ENCODE data around the gene SULF2.

The SULF2 gene

GRCh38 chr20:47741669-47742608 is 43.3 kb downstream of the SULF2 start:
- in situ Hi-C loops (cut with HindIII; ENCODE audit: low sequenced_read_pairs): no loop called here

- in situ Hi-C loops (cut with HindIII; ENCODE audit: low sequenced_read_pairs): no loop called here
These were observed 44.5 kb downstream of the SULF2 start for GRCh38 chr20:47740862-47741184.

DNA sequence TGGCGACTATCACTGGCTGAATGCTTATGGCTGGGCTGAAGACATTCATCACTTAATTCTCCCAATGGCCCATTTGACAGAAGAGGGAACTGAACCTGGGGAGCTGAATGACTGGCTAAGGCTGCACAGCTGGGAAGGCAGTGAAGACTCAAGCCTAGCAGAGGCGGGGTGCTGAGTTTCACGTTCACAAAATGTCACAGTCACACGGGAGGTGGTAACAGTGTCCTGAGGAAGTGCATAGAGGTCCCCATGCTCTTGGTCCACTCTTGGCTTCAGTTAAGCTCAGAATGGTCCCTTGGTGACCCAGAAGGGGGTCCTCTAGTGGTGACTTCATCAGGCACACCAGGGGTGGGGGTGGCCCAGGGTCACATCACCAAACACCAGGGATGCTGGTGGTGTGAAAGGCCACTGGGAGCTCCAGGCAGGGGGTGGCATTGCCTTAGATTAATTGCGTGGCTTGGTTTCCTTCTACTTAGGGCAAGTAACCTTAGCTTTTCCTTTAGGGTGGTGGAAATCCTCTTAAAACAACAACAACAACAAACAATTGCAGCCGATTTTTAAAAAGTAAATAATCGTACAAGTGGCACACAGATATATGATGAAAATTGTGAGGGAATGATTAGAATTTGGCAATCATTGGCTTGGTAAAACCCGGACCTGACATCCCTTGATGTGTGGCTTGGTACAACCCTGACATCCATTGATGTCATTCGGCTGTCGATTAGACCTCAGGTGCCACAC is 45.0 kb downstream of the SULF2 start:
- in situ Hi-C loops (cut with HindIII; ENCODE audit: low sequenced_read_pairs): no loop called here

- in situ Hi-C loops (cut with HindIII; ENCODE audit: low sequenced_read_pairs): no loop called here
These were observed 47.4 kb downstream of the SULF2 start for GRCh38 chr20:47737923-47738322.

DNA sequence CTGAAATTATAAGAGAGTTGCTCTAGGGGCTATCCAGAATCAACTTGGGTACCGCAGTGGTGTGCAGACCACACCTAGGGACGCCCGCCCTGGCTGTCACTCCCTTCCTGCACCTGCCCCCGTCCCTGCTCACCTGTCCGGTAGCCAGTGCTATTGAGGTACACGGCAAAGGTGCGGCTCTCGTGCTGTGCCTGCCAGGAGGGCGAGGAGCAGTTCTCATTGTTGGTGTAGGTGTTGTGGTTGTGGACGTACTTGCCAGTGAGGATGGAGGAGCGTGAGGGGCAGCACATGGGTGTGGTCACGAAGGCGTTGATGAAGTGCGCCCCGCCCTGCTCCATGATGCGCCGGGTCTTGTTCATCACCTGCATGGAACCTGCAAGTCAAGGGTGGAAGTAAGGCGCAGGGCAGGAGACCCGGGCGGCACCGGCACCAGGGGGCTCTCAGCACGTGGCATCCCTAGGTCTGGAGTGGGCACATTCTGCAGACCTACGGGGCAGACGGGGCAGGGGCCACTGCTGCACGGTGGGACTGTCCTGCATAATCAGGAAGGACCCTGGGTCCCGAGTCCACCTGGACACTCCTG is 48.6 kb downstream of the SULF2 start:
- in situ Hi-C loops (cut with HindIII; ENCODE audit: low sequenced_read_pairs): no loop called here

DNA sequence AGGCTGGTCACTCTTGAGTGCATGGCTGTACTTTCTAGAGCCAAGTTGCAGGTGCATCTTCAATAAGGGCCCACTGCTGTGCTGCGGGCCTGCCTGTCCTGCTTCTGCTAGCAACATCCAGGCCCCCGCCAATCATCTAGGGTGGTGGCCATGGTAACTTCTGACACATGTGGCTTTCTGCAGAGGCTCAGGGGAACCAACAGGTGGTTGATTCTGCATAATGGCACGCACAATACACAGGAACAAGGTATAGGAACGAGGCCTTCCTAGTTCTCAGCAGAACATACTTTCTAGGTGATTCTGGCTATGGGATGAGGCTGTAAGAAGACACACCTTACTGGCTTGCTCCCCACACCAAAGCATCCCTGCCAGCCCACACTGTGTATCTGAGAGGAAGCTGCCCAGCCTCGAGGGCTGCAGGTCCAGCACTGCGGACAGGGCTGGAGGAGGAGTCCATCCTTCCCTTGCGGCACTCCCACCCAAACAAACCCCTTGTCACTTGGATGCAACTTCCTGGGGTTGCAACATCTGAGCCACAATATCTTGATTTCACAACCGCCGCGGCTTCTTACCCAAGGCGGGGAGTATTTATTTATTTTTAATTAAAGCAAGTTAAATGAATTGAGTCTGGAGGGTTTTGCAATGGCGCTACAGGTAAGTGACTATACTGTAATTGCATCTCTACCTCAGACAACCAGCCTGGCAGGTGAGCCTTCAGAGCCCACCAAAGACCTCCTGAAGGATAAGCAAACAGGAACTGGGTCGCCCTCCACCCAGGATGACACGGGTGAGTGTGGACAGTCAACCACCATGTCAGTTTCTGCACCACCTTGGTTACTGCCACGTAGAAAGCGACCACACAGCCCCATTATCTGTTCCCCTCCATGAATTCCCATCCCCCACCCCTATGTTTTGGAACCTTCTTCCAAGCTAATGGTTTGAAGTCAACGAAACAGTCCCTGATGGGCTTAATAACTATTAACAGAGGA is 49.6 kb downstream of the SULF2 start:
- in situ Hi-C loops (cut with HindIII; ENCODE audit: low sequenced_read_pairs): no loop called here

DNA sequence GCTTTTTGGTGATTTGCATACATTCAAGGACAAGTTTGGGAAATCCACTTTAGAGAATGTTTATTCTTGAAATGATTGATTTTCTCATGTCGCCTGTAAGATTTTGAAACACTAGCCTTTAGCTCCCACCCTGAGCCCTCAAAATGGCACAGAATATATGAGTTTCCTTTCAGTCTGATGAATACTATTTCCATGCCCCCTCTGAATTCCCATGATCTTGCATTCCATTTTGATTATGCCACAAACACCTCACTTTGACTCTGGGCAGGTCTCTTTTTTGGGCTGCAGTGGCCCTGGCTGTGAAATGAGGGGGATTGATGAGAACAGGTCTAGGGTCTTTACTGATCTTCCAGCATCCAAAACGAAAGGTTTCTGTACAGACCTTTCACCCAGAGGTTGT is 50.4 kb downstream of the SULF2 start:
- in situ Hi-C loops (cut with HindIII; ENCODE audit: low sequenced_read_pairs): no loop called here

DNA sequence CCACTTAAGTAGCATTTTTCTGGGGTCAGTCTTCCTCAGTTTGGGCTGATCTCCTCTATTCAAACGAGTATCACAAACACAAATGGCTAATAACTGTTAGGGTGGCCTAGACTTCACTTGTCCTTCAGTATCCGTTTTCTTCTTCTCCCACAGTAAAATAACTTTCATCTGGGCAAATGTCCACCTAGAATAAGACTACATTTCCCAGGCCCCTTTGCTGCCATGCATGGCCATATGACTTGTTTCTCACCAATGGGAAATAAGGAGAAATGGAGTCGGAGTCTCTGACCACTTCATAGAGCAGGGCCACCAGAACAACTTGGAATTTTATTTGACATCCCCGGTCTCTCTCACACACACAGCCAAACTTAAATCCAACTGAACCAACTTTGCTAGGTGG is 51.4 kb downstream of the SULF2 start:
- in situ Hi-C loops (cut with HindIII; ENCODE audit: low sequenced_read_pairs): no loop called here

DNA sequence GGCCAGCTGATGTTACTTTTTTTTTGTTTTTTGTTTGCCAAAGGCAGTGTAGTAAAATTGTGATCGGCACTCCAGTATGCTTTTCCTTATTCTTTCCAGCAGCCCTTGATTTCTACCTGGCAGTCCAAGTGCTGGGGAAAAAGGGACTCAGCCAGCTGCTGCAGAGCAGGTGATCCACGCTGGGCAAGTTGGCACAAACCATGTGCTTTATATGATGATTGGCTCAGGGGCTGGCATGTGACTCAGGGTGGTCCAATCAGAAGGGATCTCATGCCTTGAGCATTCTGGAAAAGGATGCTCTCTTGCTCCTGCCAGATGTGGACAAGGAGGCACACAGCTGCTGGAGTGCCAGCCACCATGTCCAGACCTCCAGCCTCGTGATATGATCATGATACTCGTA is 54.5 kb downstream of the SULF2 start:
- in situ Hi-C loops (cut with HindIII; ENCODE audit: low sequenced_read_pairs): no loop called here

- in situ Hi-C loops (cut with HindIII; ENCODE audit: low sequenced_read_pairs): no loop called here
These were observed 55.8 kb downstream of the SULF2 start for GRCh38 chr20:47729472-47729871.

GRCh38 chr20:47727909-47728361 is 57.3 kb downstream of the SULF2 start:
- in situ Hi-C loops (cut with HindIII; ENCODE audit: low sequenced_read_pairs): no loop called here

GRCh38 chr20:47727170-47727880 is 58.0 kb downstream of the SULF2 start:
- in situ Hi-C loops (cut with HindIII; ENCODE audit: low sequenced_read_pairs): no loop called here

DNA sequence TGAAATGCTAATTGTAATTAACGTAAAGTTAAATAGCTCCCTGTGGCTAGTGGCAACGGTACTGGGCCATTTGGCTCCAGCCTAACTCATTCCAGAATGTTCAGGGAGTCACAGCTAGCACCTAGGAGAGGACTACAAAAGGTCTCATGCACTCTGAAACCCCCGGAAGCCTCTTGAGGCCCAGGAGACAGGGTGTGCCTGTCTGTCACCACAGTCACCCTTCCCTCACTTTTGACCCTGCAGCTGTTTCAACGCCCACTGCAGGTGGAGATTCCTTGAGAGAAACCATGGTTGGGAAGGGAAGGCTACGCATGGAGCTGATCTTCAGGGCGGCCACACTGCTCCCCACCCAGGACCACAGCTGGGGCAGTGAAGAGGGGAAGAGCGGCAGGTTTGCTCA is 58.6 kb downstream of the SULF2 start:
- in situ Hi-C loops (cut with HindIII; ENCODE audit: low sequenced_read_pairs): no loop called here

DNA sequence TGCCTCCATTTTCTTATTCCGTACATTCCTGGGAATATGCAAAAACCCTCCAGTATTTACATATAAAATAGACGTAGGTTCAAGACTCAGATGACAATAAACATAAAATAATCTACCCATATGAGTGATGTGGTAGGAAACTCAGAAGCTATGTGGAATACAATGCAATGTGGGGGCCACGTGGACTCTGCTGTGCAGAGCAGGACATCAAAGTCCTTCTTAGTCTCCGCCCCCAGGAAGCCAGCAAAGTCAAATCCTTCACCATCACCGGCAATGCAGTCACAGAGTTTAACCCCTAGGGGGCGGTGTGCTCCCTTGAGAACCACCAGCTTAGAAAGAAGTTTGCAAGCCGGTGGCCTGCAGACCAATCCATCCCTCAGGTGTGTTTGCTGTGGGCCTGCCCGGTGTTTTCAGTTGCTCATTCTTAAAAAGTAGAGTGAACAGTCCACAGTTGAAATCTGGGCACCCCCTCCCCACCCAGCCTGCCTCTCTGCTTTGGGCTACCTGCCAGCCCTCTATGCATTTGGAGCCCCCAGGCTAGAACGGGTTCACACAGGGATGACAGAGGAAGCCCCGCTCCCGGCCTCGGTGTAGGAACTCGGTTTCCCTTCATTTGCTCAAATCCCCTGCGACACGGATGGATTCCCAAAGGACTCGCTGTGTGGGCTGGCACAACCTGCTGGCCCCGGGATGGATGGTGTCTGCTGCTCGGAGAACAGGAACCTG is 59.9 kb downstream of the SULF2 start:
- in situ Hi-C loops (cut with HindIII; ENCODE audit: low sequenced_read_pairs): no loop called here

- in situ Hi-C loops (cut with HindIII; ENCODE audit: low sequenced_read_pairs): no loop called here
These were observed 60.4 kb downstream of the SULF2 start for GRCh38 chr20:47724910-47725247.

DNA sequence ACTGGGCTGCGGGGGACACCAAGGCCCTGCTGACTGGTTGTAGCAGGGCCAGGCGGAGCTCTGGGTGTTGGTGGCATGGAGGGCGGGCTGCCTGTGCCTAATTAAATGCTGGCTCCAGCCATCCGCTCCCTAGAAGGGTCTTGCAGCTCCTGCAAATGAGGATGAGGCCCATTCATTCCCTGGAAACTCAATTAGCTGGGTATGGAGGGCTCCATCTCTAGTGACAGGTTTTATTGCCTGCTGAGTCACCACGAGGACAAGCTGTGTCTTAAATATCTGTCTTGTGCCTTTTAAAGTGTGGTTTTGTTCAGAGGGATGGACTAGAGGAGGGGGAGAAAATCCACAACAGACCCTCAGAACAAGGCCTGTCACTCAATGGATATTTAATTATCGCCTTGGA is 60.9 kb downstream of the SULF2 start:
- in situ Hi-C loops (cut with HindIII; ENCODE audit: low sequenced_read_pairs): no loop called here

DNA sequence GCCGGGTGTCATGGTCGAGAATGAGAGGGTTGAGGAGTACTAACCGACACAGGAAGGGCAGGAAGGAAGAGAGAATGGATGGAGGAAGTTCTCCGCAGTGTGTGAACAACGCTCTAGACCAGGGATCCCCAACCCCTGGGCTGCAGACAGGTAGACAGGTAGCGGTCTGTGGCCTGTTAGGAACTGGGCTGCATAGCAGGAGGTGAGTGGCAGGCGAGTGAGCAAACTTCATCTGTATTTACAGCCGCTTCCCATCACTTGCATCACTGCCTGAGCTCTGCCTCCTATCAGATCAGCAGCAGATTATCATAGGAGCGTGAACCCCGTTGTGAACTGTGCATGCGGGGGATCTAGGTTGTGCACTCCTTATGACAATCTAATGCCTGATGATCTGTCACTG is 62.0 kb downstream of the SULF2 start:
- in situ Hi-C loops (cut with HindIII; ENCODE audit: low sequenced_read_pairs): no loop called here

- in situ Hi-C loops (cut with HindIII; ENCODE audit: low sequenced_read_pairs): no loop called here
These were observed 64.4 kb downstream of the SULF2 start for GRCh38 chr20:47720636-47721427.

DNA sequence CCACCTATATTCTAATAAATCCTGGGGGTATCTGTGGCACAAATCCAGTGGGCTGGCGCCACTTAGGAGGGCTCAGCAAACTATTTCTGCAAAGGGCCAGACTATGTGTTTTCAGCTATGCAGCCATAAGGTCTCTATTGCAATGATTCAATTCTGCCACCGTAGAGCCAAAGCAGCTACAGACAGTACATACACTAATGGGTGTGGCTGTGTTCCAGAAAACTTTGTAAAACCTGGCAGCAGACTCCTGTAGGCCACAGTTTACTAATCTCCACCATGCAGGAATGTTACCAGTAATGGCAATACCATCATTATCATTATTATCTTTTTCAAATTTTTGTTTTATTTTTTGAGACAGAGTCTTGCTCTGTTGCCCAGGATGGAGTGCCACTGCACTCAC is 65.7 kb downstream of the SULF2 start:
- in situ Hi-C loops (cut with HindIII; ENCODE audit: low sequenced_read_pairs): no loop called here
